MM.1S (cell line): Measurements from ENCODE around the gene COX7A1.

ENCODE experiments used
- CTCF ChIP-seq: fragments of 300-600 bp; sonication (generic); IDR thresholded peaks from 2 replicates; pipeline ENCODE4 v1.5.1; 2016; ENCODE audit warnings: antibody characterized with exemption, low read length, mixed read lengths
- EZH2 ChIP-seq: fragments of 300-600 bp; sonication (generic); optimal IDR thresholded peaks from 2 replicates; pipeline ENCODE3; 2017; ENCODE audit warnings: low read depth, mild to moderate bottlenecking, antibody characterized with exemption, low read length, mixed read lengths
- EZH2phosphoT487 ChIP-seq: fragments of 300-600 bp; sonication (generic); IDR thresholded peaks from 2 replicates; pipeline ENCODE4 v1.6.1; 2018; ENCODE audit warnings: antibody characterized with exemption, low read length

- TF ChIP-seq CTCF (no peak), EZH2 (no peak), EZH2phosphoT487 (no peak)
These were observed 36.0 kb downstream of the COX7A1 start for GRCh38 chr19:36116344-36116637.
